GM12801 (cell line): Measurements from ENCODE around the gene TRMT2A.

Experiments used
- CTCF ChIP-seq: IDR thresholded peaks from one replicate; pipeline ENCODE4 v1.5.1; 2011; ENCODE audit warnings: control low read depth; ENCODE audit not compliant: insufficient read length; ENCODE audit errors: extremely low read depth

The TRMT2A gene

GRCh38 chr22:20130731-20131596, 13.9 kb upstream of the TRMT2A start:
- TF ChIP-seq CTCF = no peak

GRCh38 chr22:20130319-20130718, 13.3 kb upstream of the TRMT2A start:
- no peak for TF ChIP-seq CTCF

GRCh38 chr22:20129747-20130014, 12.7 kb upstream of the TRMT2A start:
- no peak for TF ChIP-seq CTCF

- TF ChIP-seq CTCF = no peak
Measured at GRCh38 chr22:20128902-20129746, 12.1 kb upstream of the TRMT2A start.

GRCh38 chr22:20128619-20128901, 11.5 kb upstream of the TRMT2A start:
- no peak for TF ChIP-seq CTCF

- TF ChIP-seq CTCF = no peak
Measured at GRCh38 chr22:20127869-20128618, 11.0 kb upstream of the TRMT2A start.

GRCh38 chr22:20127318-20127868, 10.4 kb upstream of the TRMT2A start:
- TF ChIP-seq CTCF = no peak
